GM18907 (cell line): Measurements from ENCODE around the gene DLX1.
"Not testable (repeated sequence)": the region's sequence is repeated elsewhere in the genome, so short reads cannot be mapped to it uniquely, and the experiment has no call there.

Experiments
- ATAC-seq: cut with Tn5 transposase; IDR thresholded peaks from one replicate; pipeline ENCODE4 v1.9.1; 2021; ENCODE audit warnings: mild to moderate bottlenecking, moderate library complexity; ENCODE audit not compliant: unreplicated experiment

The DLX1 gene

DNA sequence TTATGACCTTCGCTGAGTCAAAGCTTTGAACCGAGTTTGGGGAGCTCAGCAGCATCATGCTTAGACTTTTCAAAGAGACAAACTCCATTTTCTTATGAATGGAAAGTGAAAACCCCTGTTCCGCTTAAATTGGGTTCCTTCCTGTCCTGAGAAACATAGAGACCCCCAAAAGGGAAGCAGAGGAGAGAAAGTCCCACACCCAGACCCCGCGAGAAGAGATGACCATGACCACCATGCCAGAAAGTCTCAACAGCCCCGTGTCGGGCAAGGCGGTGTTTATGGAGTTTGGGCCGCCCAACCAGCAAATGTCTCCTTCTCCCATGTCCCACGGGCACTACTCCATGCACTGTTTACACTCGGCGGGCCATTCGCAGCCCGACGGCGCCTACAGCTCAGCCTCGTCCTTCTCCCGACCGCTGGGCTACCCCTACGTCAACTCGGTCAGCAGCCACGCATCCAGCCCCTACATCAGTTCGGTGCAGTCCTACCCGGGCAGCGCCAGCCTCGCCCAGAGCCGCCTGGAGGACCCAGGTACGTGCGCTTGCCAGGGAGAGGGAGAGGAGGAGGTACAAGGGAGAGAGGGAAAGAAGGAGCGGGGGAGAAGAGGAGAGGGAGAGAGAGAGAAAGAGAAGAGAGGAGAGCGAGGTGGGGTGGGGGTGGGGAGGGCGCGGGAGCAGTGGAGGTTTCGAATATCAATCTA is at the start of gene DLX1:
TSS of gene DLX1 (plus strand) at position 48 of the 700 bp plus-strand sequence. CDS start at position 219, 171 bp downstream.
- ATAC-seq: peak; percentile 16

DNA sequence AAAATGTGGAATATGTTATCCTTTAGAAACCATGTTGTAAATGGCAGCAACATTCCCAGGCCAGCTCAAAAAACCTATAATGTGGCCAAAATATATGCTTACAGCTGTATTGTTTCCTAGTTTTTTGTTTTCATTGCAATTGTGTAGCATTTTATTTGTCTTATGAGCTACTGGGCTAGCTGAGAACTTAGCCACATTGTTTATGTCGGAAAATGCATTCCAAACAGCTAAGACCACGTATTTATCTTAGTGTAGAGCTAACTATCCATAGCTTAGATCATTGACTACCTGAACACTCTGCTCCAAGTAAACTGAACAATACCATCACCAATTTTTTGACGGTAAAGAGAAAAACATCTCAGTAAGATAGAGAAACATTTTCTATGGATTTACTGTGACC is 47.2 kb upstream of the DLX1 start:
- no peak for ATAC-seq

DNA sequence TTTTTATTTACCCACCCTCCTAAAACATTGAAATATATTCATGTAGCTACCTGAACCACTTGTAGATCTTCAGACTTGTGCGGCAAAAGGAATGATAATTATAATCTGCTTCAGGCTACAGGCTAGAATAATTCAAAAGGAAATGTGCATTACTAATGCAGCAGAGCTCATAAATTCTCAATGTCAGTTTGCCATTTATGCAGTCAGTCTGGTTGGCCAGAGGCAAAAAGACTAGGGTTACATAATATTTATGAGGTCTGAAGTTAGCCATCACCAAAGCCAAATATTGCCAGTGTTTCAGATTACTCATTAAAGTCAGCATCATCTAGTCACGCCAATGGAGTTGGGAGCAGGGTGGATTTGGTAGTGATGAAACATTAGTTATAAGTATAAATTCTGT is 46.7 kb upstream of the DLX1 start:
- no peak for ATAC-seq

DNA sequence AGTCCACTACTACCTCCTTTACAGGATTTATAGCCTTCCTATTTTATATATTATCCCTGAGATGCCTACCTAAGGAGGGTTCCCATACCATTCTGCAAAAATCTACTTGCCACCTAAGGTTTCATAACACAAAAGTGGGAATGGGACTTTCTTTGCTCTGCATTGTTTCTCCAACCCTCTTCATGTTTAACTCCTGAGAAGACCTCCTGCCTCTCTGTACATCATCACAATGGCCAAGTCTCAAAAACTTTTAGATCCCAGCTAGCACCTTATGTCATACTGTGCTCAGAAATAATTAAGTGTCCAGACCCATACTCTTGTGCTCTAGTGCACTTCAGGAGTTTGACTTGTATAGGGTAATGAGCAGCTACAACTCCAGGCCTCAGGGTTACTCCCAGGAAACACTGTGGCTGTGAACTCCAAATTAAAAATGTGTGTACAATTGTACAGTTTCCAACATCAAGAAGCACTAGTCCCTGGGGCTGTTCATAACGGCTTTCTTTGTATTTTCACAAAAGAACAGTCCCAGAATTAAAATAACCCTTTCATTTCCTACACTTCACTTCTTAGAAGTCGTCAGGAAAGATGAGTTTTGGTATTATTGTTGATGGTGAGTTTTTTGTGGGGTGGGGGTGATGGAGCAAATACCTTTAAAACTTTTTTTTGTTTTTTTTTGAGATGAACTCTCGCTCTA is 46.1 kb upstream of the DLX1 start:
- no peak for ATAC-seq

DNA sequence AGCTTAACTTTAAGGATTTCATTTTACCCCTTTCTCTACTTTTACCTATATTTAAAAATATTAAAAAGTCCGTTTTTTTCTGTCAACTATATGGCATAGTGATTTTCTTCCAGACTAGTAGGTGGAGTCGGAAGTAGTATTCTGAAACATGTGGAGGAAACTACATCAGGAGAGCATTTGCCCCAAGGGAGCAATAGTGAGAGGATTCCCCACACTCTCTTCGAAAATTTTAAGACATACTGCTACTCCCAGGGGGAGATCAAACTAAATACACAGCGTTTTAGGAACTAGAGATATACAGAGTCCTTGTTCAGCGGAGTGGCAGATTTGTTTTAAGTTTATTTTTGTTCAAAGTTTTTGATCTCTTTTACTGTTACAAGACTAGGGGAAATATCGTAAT is 45.0 kb upstream of the DLX1 start:
- no peak for ATAC-seq

DNA sequence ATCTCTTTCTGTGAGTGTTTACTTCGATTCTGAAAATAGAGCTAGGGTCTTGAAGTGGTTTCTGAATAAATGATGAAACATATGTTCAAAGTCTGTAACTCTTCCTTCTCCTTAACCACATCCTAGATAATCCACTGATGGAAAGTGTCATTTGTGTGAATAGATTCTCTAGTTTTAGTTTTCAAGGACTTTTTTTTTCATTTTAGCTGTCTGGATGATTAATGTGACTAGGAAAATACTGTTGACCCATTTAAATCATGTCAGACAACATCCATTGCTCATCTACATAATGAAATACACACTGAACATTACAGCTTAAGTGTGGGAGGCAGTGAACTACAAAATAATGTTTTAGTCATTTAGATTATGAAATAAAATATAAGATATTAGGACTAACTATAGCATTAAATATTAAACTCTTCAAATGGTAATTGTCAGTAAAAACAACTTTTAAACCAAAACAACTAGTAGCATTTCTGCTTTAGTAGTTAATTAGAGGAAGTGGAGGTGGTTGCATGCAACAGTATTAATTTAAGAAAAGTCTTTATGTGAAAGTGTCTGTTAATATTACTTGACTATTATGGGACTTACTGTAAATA is 39.1 kb upstream of the DLX1 start:
- no peak for ATAC-seq

DNA sequence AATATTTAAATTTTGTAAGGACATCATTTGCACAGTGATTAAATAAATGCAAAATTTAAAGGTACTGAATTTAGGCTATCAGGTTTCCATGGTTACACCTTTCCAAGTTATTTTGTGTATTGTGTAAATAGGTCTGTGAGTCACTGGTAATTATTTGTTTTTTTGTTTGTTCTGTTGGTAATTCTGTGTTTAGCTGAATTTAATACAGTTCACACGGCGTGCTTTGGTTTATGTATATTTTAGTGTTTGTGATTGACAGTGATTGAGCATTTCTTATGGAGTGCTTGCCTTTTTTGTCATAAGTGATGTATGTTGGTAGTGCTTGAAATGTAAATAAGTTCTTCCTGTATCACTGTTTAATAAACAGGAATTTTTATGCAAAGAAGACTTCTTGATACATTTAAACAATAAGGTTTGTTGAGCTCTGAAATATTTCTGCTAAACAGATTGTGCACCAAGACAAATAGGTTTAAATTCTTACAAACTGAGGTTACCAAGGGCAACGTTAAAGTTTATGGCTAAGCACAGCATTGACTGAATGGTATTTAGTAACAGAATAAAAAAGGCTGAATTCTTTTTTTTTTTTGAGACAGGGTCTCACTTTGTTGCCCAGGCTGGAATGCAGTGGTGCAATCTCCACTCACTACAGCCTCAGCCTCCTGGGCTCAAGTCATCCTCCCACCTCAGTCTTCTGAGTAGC is 38.3 kb upstream of the DLX1 start:
- no peak for ATAC-seq

DNA sequence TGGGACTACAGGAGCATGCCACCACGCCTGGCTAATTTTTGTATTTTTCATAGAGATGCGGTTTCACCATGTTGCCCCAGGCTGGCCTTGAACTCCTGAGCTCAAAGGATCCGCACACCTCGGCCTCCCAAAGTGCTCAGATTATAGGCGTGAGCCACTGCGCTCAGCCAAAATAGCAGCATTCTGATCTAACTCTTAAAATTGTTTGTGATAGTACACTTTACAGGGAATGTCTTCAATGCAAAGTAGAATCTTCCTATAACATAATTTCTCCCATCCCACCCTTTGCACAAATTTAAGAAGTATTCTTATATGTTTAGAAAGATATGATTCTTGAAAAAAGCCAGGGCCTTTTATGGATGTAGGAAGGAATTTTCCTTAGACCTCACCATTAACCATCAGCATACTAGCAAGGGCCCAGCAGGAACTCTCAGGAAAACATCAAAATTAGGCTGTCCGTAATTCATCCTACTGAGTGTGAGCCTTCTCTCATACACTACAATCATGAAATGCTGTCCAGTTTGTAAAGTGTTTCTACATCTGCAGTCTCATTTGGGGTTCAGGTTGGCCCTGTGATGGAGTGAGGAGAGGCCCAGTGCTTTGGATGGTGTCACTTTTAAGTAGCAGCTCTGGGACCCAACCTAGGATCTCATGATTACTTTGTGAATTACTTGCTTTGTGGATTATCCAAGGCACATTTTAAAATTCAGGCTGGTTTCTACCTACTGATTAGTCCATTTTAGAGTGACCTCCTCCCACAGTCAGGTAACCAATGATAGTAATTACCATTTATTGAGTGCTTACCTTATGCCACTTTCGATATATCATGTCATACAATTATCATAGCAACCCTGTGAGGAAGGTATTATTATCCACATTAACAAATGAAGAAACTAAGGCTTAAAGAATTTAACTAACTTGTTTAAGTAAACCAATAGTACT is 37.5 kb upstream of the DLX1 start:
- ATAC-seq: no peak

DNA sequence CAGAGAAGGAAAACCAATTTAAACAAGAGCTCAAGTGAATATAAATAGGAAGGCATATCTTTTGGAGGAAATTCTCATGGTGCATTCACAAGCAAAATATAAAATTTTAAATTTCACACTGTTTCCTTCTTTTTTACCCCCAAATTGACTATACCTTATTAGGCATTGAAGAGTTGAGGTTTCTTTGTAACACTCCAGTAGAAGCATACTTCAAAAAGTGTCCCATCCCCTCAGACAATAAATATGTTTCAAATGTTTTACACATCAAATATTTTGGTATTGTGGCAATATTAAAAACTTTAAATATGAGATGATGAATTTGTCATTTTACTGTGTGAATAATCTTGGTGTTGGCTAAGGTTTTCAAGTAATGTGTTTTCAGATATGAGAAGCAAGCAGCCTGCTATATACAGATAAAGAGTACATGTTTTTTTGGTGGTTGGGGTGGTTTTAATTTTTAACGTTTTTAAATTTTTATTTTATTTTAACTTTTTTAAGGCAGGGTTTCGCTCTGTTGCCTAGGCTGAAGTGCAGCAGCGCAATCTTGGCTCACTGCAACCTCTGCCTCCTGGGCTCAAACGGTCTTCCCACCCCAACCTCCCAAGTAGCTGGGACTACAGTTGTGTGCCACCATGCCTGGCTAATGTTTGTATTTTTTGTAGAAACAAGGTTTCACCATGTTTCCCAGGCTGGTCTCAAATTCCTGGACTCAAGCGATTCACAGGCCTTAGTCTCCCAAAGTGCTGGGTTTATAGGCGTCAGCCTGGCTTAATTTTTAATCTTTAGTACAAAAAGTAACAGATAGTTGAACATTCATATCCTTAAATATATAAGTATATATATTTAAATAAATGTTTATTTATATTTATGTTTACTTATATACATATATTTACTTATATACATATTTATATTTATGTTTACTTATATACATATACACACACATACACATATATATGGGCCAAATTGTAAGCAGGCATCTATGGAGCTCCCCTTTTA is 36.5 kb upstream of the DLX1 start:
- ATAC-seq: no peak

DNA sequence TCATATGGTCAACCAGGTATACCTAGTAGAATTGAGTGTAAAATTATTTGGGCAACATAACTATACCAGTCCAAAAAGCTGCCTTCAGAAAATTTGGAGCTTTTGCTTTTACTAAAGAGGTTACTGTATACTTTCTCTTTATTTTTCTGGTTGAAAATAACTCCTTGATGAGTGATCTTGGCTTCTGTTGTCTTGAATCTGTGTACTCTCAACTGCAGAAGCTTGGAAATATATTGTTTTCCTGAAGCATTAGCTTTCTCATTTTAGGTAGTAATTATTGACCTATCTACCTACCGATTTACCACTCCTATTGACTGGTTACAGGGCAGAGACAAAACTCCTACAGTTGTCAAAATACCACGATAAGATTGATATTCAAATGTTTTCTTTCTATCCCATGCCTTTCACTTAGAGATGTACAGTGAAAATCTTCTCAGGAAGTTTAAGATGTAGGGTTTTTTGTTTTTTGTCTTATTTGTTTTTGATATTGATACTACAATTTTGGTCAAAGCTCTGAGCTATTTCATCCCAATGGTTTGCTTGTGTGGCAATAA is 35.7 kb upstream of the DLX1 start:
- ATAC-seq: no peak

DNA sequence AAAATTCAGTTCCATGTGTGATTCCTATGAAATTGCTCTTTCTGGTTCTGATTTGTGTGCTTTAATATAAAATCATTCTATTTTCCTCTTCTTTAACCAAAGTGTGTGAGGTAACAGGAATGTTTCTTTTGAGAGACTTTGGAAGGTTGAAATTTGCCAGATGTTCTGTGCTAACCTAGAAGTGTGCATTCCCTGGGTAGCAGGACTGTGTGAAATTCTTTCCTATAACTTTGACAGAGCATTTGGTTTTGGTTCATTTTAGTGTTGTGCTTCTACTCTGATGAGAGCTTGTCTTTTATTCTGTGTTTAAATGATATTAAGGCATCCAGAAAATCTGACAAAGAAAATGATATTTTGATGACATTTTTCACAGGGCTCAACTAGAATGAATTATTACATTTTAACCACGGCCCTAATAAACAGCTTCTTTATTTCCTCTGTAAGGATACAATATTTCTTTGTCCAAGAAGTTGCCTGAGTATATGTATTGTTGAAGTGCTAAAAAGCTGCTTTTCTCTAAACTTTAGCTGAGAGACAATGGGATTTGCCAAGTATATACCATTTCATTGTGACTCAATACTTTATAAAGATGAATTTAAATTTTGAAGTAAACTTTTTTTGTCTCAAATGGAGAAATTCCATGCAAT is 34.7 kb upstream of the DLX1 start:
- ATAC-seq: no peak

DNA sequence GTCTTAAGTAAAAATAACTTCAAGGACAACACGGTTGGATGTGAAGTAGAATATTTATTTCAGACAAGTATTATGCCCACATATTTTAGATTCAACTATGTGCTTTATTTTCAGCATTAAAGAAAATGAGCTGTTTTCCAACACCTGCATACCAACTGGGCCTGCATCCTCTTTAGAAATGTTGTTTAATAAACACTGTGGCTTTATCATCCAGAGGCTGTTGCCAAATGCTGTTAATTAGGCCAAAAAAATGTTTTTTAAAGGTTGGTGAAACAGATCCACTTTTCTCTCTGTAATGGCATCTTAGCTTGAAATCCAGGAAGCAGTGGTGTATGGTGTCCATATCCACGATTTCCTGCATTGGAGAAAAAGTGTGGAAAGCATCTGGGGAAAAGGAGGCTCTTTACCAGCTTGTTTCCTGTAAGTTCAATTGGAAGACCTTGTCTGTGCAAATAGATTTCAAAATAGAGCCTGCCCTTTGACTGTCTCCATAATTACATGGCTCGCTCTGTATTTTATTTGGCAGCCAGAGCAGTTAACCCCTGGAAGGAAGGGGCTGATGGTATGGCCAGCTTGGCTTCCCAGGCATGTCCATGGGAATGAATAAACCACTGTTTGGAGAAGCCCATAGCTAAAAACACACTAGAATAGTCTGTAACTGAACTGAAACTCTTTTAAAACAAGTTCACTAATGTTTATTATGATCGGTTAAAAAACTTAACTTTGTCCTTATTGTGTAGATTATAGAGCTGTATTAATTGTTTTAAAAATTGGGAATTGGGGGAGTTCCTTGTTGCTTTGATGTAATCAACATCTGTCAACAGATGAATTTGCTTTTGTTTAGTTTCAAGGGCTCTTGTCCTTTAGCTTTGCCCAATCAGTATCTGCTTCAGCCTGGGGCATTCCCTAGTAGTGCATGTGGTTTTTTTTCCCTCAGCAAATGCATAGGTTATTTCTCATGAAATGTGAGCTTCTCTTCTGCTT is 33.0 kb upstream of the DLX1 start:
- no peak for ATAC-seq

DNA sequence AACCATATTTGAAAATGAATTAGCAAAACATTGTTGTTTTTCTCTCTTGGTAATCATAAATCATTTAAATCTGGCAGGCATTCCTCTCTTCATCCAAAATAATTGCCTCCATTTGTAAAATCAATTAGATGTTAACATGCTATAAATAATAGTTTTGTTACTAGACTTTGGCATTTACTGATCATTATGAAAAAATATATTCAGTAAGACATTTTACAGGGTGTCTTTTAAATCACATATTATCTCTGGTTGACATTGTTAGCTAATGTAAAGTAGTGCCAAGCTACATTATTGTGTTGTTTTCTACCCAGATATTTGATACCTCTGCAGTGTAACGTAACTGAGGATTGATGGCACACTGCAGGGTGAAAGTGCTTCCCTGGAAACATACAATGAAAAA is 31.8 kb upstream of the DLX1 start:
- no peak for ATAC-seq

DNA sequence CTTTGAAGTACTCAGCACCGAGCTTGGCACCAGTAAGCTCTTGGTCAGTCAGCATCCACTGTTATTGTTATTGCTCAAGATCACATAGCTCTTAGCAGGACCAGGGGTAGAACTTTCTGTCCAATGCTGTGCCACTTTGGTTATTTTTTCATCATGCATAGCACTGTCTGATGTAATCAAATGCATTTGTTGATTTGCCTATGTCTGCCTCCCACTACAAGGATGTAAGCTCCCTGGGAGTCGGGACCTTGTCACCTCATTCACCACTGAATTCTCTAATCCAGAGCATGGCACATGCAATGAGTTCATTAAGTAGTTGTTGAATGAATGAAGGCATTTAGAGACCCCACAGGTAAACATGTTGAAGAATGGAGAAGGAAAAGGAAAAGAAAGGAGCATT is 29.0 kb upstream of the DLX1 start:
- ATAC-seq: no peak

DNA sequence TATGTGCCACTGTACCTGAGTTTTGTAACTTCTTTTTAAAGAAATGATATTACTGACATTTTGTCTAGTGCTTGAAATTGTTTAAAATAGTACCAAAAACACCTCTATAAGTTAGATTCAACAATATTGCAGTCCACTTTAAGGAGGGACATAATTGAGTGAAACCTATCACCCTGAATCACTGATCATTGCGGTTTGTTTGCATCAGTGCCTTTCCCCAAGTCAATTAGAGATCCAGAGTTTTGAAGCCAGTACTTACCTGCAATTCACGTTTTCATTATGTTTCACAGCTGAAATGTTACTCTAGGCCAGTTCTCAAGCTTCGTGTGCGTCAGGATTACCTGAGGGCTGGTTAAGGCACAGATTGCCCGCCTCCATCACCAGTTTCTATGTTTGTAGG is 26.6 kb upstream of the DLX1 start:
- no peak for ATAC-seq

DNA sequence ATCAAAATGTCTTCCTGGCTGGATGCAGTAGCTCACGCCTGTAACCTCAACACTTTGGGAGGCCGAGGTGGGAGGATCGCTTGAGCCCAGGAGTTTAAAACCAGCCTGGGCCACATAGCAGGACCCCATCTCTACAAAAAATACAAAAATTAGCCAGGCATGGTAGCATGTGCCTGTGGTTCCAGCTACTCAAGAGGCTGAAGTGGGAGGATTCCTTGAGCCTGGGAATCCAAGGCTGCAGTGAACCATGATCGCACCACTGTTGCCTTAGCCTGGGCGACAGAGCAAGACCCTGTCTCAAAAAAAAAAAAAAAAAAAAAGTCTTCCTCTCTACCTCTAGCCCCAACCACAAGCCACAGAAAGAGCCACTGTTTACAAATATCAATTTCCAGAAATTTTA is 25.2 kb upstream of the DLX1 start:
- not testable (repeated sequence) for ATAC-seq

DNA sequence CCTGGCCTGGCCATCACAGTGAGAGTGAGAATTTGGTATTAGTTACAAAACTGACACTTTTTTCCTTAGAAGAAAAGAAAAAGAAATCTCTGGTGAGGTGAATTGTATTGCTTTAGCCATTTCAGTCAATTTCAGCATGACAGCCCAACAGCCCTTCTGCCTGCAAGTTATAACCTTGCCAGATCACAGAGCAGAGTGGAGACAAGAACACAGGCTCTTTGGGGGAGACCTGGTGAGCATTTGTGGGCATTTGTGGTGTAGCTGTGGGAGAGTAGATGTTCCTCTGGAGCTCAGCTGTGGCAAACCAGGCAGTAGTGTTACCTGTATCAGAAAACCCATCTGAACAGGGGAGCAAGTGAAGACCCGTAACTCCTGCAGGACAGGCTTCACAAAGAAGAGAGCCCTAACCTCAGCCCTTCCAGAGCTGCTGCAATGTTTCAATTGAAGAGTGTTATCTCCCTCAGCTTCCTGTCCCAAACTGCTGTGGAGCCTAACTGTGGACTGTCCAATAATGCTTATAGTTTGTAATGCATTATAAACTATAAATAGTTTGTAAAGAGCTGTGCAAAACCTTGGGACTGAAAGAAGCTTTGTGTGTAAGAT is 22.8 kb upstream of the DLX1 start:
- no peak for ATAC-seq
